Testis (tissue), 3 donors: ENCODE measurements around the gene EPS15. TPM values are rescaled to one million over a fixed set of nuclear protein-coding genes. Genes with fewer than 3 reads are reported as not detected.

Source experiments
- DNase-seq: peaks from one replicate; pipeline ENCODE4 v3.0.0-alpha.2; 2019
- H3K27ac ChIP-seq, 2 donors: fragments of 200-600 bp; sonication (generic); one replicate each; pipeline ENCODE4 v1.5.1; 2019
- H3K27me3 ChIP-seq: fragments of 200-600 bp; sonication (generic); one replicate; pipeline ENCODE4 v1.5.1; 2019
- H3K36me3 ChIP-seq: fragments of 200-600 bp; sonication (generic); one replicate; pipeline ENCODE4 v1.5.1; 2017; ENCODE audit warnings: low read depth; ENCODE audit errors: missing control alignments
- H3K4me1 ChIP-seq: fragments of 200-600 bp; sonication (generic); one replicate; pipeline ENCODE4 v1.5.1; 2019
- H3K4me3 ChIP-seq, 2 donors: fragments of 200-600 bp; sonication (generic); one replicate each; pipeline ENCODE4 v1.5.1; 2017 to 2019
- H3K9me3 ChIP-seq: fragments of 200-600 bp; sonication (generic); one replicate; pipeline ENCODE4 v1.5.1; 2017
- POLR2A ChIP-seq: fragments of 450-650 bp; IDR thresholded peaks from one replicate; pipeline ENCODE4 v1.6.1; 2017; ENCODE audit warnings: antibody characterized with exemption, mild to moderate bottlenecking, moderate library complexity
- whole genome bisulfite sequencing, 2 donors: methylation state at CpG; one replicate each; pipeline ENCODE4 v1.1.5; 2018; 5-methylcytosine and 5-hydroxymethylcytosine counted together
- intact Hi-C: fragments of 100-400 bp; cut with DNase I; formaldehyde crosslinking; loops from one replicate; pipeline ENCODE4 v1.15.1; 2023; ENCODE audit warnings: low total_unique reads
- polyA plus RNA-seq: library from polyadenylated mRNA; stranded (reverse); fragments of 350-450 nt; fragmentation: Illumina TruSeq; extraction: RNeasy Lipid Tissue Mini Kit (QIAGEN cat#74804); gene quantifications from one replicate; pipeline ENCODE4 v1.2.3, GENCODE V29; 2014; ENCODE audit warnings: low read depth, low replicate concordance; ENCODE audit not compliant: insufficient read depth
- total RNA-seq, 2 donors: library from RNA; depleted of rRNA; stranded (reverse); fragments of >200 nt; gene quantifications; one replicate each; pipeline ENCODE4 v1.2.3, GENCODE V29; 2016
- TF ChIP-seq, protein P1 (sequence below), 3 experiments: fragments of 450-650 bp in 2 of 3; fragments of 200-600 bp in 1 of 3; sonication (generic) in 1 of 3; IDR thresholded peaks; one replicate each; pipeline ENCODE4 v1.5.1; 2016 to 2019; ENCODE audit warnings: antibody characterized with exemption in 3 of 3, mild to moderate bottlenecking in 2 of 3, moderate library complexity in 1 of 3

The EPS15 gene
- total and polyA plus RNA-seq, 3 donors from 2014 or later: 77.2 to 127 (median 108) TPM

DNA sequence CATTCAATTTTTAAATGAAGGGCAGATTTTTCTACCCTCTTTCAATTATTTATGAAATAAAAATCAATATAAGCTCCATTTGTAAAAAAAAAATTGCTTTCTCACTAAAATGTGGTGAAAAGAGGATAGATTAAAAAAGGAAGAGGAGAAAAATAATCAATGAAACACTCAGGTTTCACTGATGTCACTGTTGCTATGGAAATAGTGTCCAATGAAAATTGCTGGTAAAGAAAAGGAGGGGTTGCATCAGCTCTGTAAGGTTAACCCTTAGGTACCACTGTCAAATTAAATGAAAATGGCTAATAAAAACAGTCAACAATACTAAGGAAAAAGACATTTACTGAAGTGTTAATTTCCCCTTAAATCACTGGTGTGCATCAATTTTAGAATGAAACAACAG is 97.1 kb downstream of the EPS15 start:
- TF ChIP-seq, protein P1, sequence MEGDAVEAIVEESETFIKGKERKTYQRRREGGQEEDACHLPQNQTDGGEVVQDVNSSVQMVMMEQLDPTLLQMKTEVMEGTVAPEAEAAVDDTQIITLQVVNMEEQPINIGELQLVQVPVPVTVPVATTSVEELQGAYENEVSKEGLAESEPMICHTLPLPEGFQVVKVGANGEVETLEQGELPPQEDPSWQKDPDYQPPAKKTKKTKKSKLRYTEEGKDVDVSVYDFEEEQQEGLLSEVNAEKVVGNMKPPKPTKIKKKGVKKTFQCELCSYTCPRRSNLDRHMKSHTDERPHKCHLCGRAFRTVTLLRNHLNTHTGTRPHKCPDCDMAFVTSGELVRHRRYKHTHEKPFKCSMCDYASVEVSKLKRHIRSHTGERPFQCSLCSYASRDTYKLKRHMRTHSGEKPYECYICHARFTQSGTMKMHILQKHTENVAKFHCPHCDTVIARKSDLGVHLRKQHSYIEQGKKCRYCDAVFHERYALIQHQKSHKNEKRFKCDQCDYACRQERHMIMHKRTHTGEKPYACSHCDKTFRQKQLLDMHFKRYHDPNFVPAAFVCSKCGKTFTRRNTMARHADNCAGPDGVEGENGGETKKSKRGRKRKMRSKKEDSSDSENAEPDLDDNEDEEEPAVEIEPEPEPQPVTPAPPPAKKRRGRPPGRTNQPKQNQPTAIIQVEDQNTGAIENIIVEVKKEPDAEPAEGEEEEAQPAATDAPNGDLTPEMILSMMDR (IDR thresholded peaks at IDR 0.05): no peak
- no peak for TF ChIP-seq POLR2A
- H3K36me3 ChIP-seq: no peaks in the 10 kb centered on the region
- peak overlapping the region in 1 of 2 donors; percentile 55 for H3K27ac ChIP-seq
- H3K4me3 ChIP-seq: no peak overlapping the region
- DNase-seq: no peak
- H3K27me3 ChIP-seq: no peaks in the 10 kb centered on the region
- H3K4me1 ChIP-seq: no peaks in the 10 kb centered on the region
- intact Hi-C loops: no loop called here
- H3K9me3 ChIP-seq: no peaks in the 10 kb centered on the region

DNA sequence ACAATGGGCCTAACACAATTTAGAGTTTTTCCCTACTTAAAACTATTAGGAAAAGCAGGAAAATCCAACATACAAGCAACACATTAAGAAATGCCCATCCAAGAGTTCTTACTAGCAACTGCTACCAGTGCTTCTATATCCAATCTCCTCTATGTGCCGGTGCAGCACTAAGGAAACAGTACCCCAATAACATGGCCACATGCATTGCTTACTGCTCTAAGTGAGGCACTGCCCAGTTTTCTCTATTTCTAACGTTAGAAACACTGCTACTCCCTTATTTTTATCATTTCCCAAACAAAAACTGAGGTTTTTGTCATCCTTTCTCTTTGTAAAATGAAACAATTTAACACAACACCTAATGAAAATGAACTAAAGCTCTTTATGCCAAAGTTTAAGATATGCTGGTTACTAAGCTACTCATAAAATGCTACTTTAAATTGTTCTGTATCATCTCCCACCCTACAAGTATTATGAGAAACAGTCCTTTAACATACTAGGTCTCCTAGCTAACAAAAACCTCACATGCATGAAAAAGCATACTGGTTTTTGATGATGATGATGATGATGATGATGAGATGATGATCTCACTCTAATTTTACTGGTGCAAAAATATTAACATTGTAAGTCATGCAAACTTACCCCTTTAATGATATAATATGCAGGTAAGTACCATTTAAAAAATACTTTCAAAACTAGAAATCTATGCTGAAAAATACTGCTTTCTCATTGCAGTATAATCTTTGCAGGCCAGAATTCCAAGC is 98.0 kb downstream of the EPS15 start:
- 50 to 53% methylated on average over 2 of the region's 2 CpGs for WGBS, 2 donors
- Histone ChIP-seq H3K27me3 (no peaks in the 10 kb centered on the region), H3K27ac (no peak overlapping the region), H3K9me3 (no peaks in the 10 kb centered on the region), H3K4me1 (no peaks in the 10 kb centered on the region), H3K4me3 (no peak overlapping the region), H3K36me3 (no peaks in the 10 kb centered on the region)
- DNase-seq: no peak
- intact Hi-C loops: no loop called here
- TF ChIP-seq, protein P1 (IDR thresholded peaks at IDR 0.05): no peak
- no peak for TF ChIP-seq POLR2A

DNA sequence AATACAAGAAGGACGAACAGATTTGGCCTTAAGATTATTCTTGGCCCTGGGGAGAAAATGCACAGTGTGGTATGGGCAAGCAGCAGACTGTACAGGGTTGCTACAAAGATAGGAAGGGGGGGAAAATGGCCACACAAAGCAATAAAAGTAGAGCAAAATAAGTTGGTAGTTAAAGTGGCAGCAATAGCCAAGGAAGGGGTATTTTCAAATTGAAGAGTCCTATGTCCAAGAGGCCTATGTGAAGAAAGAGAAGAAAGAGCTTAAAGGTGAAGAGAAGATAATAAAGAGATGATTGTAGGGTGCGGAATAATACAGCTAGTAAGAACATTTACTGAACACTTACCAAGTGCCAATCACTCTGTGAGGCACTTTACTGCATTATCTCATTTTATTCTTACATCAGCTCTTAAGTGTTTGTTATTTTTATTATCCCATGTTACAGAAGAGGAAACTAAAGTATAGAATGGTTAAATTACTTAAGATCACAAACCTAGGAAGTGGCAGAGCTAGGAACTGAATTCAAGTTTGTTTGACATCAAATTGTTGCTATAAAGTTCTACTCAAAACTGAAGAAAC is 100.6 kb downstream of the EPS15 start:
- intact Hi-C loops: no loop called here
- H3K36me3 ChIP-seq: no peaks in the 10 kb centered on the region
- 91 to 98% methylated on average over 2 of the region's 2 CpGs for whole genome bisulfite sequencing, 2 donors
- no peaks in the 10 kb centered on the region for H3K27me3 ChIP-seq
- H3K27ac ChIP-seq: no peak overlapping the region
- no peak for TF ChIP-seq POLR2A
- TF ChIP-seq, protein P1 (IDR thresholded peaks at IDR 0.05): no peak
- no peak for DNase-seq
- H3K4me1 ChIP-seq: no peaks in the 10 kb centered on the region
- H3K4me3 ChIP-seq: no peak overlapping the region
- no peaks in the 10 kb centered on the region for H3K9me3 ChIP-seq

DNA sequence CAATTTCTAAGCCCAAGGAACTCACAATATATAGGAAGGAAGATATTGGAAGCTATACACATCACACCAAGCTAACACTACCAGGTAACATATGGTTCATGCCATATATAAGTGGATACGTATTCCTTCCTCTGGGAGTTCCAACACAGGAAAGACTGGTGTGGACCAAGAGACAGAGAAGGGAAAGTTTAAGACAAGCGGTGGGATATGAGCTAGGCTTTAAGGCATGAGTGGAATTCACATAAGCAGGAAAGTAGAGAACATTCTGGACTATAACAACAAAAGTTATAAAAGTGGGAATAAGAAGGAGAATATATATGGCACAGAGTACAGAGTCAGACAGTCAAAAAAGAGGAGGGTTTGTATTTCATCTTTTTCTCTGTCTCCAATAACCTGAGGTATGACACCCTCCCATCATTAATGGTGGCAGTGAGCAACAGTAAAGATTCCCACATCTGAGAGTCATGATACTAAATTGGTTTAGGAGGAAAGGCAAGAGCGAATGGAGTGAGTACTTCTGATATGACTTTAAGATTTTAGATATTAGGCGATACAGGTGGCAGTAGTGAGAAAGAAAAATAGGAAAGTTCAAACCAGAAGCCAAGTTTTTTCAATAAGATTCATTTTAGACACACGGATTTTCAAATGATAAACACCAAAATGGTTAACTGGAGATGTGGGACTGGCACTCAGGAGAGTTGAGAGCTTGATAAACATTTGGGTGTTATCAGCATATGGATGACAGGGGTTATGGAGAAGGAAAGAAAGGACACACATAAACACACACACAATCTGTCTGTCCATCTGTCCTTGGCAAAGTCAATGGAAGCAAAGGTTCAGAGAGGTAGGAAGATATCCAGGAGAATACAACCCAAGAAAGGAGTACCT is 101.3 kb downstream of the EPS15 start:
- 82 to 87% methylated on average over 5 of the region's 5 CpGs for WGBS, 2 donors
- no peak for DNase-seq
- no peaks in the 10 kb centered on the region for H3K9me3 ChIP-seq
- H3K4me1 ChIP-seq: no peaks in the 10 kb centered on the region
- no peak overlapping the region for H3K27ac ChIP-seq
- no peak for TF ChIP-seq POLR2A
- TF ChIP-seq, protein P1 (IDR thresholded peaks at IDR 0.05): no peak
- H3K4me3 ChIP-seq: no peak overlapping the region
- H3K27me3 ChIP-seq: no peaks in the 10 kb centered on the region
- H3K36me3 ChIP-seq: no peaks in the 10 kb centered on the region
- intact Hi-C loops: no loop called here
